Suprapubic skin (tissue), 4 donors: ENCODE data around the gene ERBB3. TPM values are rescaled to one million over a fixed set of nuclear protein-coding genes. Genes with fewer than 3 reads are reported as not detected.
"Not testable (repeated sequence)": the region's sequence is repeated elsewhere in the genome, so short reads cannot be mapped to it uniquely, and the experiment has no call there.

Experiments
- DNase-seq, 2 donors: peaks; one replicate each; pipeline ENCODE4 v3.0.0-alpha.2; 2019; ENCODE audit warnings: low spot score in 2 of 2
- H3K27ac ChIP-seq: fragments of 200-600 bp; sonication (generic); one replicate; pipeline ENCODE4 v1.5.1; 2019
- H3K27me3 ChIP-seq: fragments of 200-600 bp; sonication (generic); one replicate; pipeline ENCODE4 v1.5.1; 2019
- H3K36me3 ChIP-seq: fragments of 200-600 bp; sonication (generic); one replicate; pipeline ENCODE4 v1.5.1; 2019
- H3K4me1 ChIP-seq: fragments of 200-600 bp; sonication (generic); one replicate; pipeline ENCODE4 v1.5.1; 2019
- H3K4me3 ChIP-seq: fragments of 200-600 bp; sonication (generic); one replicate; pipeline ENCODE4 v1.5.1; 2019; ENCODE audit warnings: mild to moderate bottlenecking
- H3K9me3 ChIP-seq: fragments of 200-600 bp; sonication (generic); one replicate; pipeline ENCODE4 v1.5.1; 2019
- EP300 ChIP-seq: sonication (generic); formaldehyde crosslinking; IDR thresholded peaks from one replicate; pipeline ENCODE4 v1.6.1; 2017; ENCODE audit warnings: antibody characterized with exemption
- POLR2A ChIP-seq, 2 donors: fragments of 450-650 bp; IDR thresholded peaks; one replicate each; pipeline ENCODE4 v1.6.1; 2017; ENCODE audit warnings: antibody characterized with exemption in 2 of 2, mild to moderate bottlenecking in 2 of 2, moderate library complexity in 2 of 2
- POLR2AphosphoS5 ChIP-seq, 3 donors: sonication (generic); formaldehyde crosslinking; IDR thresholded peaks; one replicate each; pipeline ENCODE4 v1.6.1; 2017; ENCODE audit warnings: antibody characterized with exemption in 3 of 3
- WGBS: methylation state at CpG from one replicate; pipeline ENCODE4 v1.1.5; 2018; 5-methylcytosine and 5-hydroxymethylcytosine counted together
- total RNA-seq, 4 donors: library from RNA; depleted of rRNA; stranded (reverse); fragments of >200 nt; gene quantifications; one replicate each; pipeline ENCODE4 v1.1.0, GENCODE V29; 2016
- TF ChIP-seq, protein P1 (sequence below), 2 donors: fragments of 200-600 bp in 1 of 2; fragments of 450-650 bp in 1 of 2; sonication (generic) in 1 of 2; IDR thresholded peaks; one replicate each; pipeline ENCODE4 v1.5.1; 2016 to 2019; ENCODE audit warnings: antibody characterized with exemption in 2 of 2, mild to moderate bottlenecking in 1 of 2, moderate library complexity in 1 of 2

Gene ERBB3
- total RNA-seq, 4 donors from 2014 or later, result 147 to 226 (median 181) TPM

DNA sequence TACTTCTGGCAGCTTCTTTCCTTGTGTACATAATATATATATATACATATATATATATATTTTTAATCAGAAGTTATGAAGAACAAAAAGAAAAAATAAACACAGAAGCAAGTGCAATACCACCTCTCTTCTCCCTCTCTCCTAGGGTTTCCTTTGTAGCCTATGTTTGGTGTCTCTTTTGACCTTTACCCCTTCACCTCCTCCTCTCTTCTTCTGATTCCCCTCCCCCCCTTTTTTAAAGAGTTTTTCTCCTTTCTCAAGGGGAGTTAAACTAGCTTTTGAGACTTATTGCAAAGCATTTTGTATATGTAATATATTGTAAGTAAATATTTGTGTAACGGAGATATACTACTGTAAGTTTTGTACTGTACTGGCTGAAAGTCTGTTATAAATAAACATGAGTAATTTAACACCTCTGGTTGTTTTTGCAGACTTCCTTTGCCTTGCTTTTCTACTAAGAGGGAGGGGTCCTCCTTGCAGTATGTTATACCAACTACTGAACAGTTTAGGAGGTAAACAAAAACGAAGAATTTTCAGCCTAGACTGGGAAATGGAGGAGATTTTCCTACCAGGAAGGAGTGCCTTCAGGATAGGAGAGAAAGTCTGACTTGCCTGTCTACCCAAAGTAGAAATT lies 41.8 kb upstream of the ERBB3 start:
- no peaks in the 10 kb centered on the region for H3K27me3 ChIP-seq
- H3K36me3 ChIP-seq, result peaks cover 25% of the 10 kb centered on the region
- no peak for DNase-seq
- H3K27ac ChIP-seq, result no peak overlapping the region
- 61% methylated on average over 2 of the region's 2 CpGs for WGBS
- no peaks in the 10 kb centered on the region for H3K9me3 ChIP-seq
- H3K4me3 ChIP-seq, result no peak overlapping the region
- TF ChIP-seq EP300 (no peak), POLR2A (IDR thresholded peaks at IDR 0.05) (no peak), POLR2AphosphoS5 (IDR thresholded peaks at IDR 0.05) (no peak)
- peaks cover 16% of the 10 kb centered on the region for H3K4me1 ChIP-seq

DNA sequence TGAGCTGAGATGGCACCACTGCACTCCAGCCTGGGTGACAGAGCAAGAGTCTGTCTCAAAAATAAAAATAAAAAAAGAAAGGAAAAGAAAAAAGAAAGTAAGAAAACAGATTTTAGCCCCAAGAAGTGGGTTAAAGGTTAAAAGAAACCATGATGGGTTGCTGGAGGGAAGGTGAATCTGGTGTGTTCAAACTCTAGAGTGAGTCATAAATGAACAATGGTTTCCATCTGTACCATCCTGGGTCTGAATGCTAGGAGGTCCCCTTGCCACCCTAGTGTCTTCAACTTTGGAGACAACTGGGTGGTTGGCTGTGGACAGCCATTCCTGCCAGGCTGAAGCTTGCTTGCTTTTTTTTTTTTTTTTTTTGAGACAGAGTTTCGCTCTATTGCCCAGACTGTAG lies 39.8 kb upstream of the ERBB3 start:
- Histone ChIP-seq H3K9me3 (no peaks in the 10 kb centered on the region), H3K4me1 (peaks cover 22% of the 10 kb centered on the region), H3K27ac (no peak overlapping the region), H3K4me3 (no peak overlapping the region), H3K27me3 (no peaks in the 10 kb centered on the region), H3K36me3 (peaks cover 30% of the 10 kb centered on the region)
- WGBS, result 100% methylated on average over 1 of the region's 1 CpG
- no peak for TF ChIP-seq EP300
- no peak for DNase-seq

DNA sequence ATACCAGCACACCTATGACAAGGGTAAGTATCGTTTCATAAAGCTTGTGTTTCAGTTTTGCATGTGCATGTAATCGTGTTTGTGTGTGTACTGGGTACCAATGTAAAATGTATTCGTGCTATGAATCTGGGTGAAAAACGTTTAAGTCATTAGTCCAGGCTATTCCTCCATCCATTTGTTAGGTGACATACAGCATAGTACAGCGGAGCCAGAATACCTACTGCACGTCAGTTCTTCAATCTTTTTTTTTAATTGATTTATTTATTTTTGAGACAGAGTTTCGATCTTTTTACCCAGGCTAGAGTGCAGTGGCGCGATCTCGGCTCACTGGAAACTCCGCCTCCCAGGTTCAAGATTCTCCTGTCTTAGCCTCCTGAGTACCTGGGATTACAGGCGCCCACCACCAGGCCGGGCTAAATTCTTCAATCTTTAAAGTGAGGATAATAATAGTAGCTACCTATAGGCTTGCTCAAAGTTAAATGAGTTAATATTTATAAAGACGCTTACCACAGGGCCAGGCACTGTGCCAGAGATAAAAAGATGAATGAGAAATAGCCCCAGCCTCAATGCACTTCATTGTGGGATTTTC lies 38.9 kb upstream of the ERBB3 start:
- no peak for DNase-seq
- TF ChIP-seq EP300, result no peak
- TF ChIP-seq, protein P1, sequence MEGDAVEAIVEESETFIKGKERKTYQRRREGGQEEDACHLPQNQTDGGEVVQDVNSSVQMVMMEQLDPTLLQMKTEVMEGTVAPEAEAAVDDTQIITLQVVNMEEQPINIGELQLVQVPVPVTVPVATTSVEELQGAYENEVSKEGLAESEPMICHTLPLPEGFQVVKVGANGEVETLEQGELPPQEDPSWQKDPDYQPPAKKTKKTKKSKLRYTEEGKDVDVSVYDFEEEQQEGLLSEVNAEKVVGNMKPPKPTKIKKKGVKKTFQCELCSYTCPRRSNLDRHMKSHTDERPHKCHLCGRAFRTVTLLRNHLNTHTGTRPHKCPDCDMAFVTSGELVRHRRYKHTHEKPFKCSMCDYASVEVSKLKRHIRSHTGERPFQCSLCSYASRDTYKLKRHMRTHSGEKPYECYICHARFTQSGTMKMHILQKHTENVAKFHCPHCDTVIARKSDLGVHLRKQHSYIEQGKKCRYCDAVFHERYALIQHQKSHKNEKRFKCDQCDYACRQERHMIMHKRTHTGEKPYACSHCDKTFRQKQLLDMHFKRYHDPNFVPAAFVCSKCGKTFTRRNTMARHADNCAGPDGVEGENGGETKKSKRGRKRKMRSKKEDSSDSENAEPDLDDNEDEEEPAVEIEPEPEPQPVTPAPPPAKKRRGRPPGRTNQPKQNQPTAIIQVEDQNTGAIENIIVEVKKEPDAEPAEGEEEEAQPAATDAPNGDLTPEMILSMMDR (IDR thresholded peaks at IDR 0.05), result no peak
- no peak for TF ChIP-seq POLR2AphosphoS5 (IDR thresholded peaks at IDR 0.05)
- TF ChIP-seq POLR2A (IDR thresholded peaks at IDR 0.05), result no peak
- Histone ChIP-seq H3K27ac (peak overlapping the region; percentile 89), H3K36me3 (peaks cover 36% of the 10 kb centered on the region), H3K9me3 (no peaks in the 10 kb centered on the region), H3K27me3 (no peaks in the 10 kb centered on the region), H3K4me1 (peaks cover 22% of the 10 kb centered on the region), H3K4me3 (peak overlapping the region; percentile 91)
- 63% methylated on average over 14 of the region's 14 CpGs for WGBS

DNA sequence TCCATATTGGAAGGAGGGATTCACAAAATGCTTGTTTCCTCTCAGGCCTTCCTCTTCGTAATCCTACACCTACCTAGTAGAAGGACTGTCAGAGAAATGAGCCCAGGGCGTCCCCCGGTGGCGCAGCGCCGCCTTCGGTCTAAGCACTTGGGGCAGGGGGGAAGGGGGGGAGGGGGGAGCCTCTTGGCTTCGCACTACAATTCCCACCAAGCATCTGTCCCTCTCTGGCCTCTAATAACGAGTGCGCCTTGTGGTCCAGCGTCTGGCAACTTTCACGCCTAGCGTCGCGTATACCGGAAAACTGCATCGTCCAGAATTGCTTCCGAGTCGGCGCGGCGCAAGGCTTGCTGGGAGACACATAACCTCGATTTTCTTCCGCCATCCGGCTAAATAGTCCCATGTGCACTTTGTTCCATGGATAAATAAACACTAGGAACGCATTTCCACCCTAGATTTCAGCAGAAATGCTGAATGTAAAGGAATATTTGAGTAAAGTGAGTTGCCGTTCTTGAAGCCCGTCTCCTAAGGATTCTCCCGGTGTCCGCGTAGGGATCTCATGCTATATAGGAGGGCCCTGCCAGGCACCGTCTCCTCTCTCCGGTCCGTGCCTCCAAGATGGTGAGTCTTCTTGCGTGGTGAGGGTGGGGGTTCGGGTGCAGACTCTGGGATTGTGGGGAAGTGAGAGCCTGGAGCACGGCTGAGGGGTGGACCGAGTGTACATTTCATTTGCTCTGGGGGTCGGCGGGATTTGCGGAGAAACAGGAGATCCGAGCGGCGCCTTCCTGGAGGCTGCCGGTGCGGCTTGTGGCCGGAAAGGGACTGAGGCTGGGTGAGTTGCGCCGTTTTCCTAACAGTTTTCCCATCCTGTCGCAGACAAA lies 38.2 kb upstream of the ERBB3 start, which contains the start of gene RPS26:
RPS26 (plus strand) TSS at position 367 of the 878 bp plus-strand sequence; CDS start at position 616, 249 bp downstream.
- Histone ChIP-seq H3K4me1 (peaks cover 23% of the 10 kb centered on the region), H3K4me3 (peak within 1 kb of the TSS; percentile 91), H3K27ac (peak within 1 kb of the TSS; percentile 89), H3K36me3 (peaks cover 32% of the 10 kb centered on the region), H3K9me3 (no peaks in the 10 kb centered on the region), H3K27me3 (no peaks in the 10 kb centered on the region)
- DNase-seq, result peak; percentile 96 to 97
- TF ChIP-seq, protein P1 (IDR thresholded peaks at IDR 0.05), result peak in 1 of 2 donors; percentile 42
- peak; percentile 78 to 98 (median 93) for TF ChIP-seq POLR2AphosphoS5 (IDR thresholded peaks at IDR 0.05)
- TF ChIP-seq POLR2A (IDR thresholded peaks at IDR 0.05), result peak; percentile 91 to 97
- no peak for TF ChIP-seq EP300
- WGBS, result 1% methylated on average over 35 of the region's 50 CpGs

DNA sequence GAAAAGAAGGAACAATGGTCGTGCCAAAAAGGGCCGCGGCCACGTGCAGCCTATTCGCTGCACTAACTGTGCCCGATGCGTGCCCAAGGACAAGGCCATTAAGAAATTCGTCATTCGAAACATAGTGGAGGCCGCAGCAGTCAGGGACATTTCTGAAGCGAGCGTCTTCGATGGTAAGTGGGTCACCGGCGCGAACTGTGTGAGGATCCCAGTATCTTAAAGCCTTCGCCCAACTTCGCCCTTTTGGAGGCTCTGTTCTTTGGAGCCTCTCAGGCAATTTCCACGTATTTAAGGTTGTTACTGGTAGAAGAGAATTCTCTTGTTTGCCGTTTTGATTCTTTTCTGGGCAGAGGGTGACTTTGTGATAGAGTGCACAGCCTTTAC lies 37.5 kb upstream of the ERBB3 start:
- DNase-seq, H3K9me3 ChIP-seq, H3K27me3 ChIP-seq: not testable (repeated sequence)
- peak overlapping the region; percentile 89 for H3K27ac ChIP-seq
- H3K36me3 ChIP-seq, result peaks cover 32% of the 10 kb centered on the region
- peak overlapping the region; percentile 91 for H3K4me3 ChIP-seq
- H3K4me1 ChIP-seq, result peaks cover 29% of the 10 kb centered on the region
- WGBS, result 0% methylated on average over 14 of the region's 20 CpGs

DNA sequence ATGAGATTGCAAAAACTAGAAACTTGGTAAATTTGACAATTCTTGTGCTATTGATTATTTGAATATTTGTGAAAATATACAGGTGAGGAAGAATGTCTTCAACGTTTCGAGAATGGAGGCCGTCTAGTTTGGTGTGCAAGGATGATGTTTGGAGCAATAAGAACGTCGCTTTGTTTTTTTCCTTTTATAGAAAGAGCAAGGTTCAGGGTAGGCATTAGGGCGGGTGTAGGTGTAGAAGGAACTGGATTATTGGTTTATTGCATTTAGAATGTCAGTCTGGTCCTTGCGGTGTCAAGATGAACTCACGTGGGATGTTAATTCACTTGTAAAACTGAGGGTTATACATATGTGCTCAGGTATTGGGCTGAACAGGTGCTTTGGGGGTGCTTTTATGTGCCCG lies 37.1 kb upstream of the ERBB3 start:
- Histone ChIP-seq H3K9me3 (no peaks in the 10 kb centered on the region), H3K4me1 (peaks cover 29% of the 10 kb centered on the region), H3K27me3 (no peaks in the 10 kb centered on the region), H3K4me3 (peak overlapping the region; percentile 91), H3K27ac (peak overlapping the region; percentile 89), H3K36me3 (peaks cover 32% of the 10 kb centered on the region)
- WGBS, result 44% methylated on average over 9 of the region's 9 CpGs
- TF ChIP-seq EP300, result no peak
- TF ChIP-seq, protein P1 (IDR thresholded peaks at IDR 0.05), result no peak
- no peak for TF ChIP-seq POLR2A (IDR thresholded peaks at IDR 0.05)
- no peak for TF ChIP-seq POLR2AphosphoS5 (IDR thresholded peaks at IDR 0.05)
- no peak for DNase-seq
